ENCODE measurements around the gene NETO2. TPM values are rescaled to one million over a fixed set of nuclear protein-coding genes. Genes with fewer than 3 reads are reported as not detected.

NETO2 gene
- total and polyA plus RNA-seq, 9 of the 15 experiments (the other 6 are each of a cell fraction or from before 2014, with no cell fraction given), result 4.1 to 37.0 (median 22.2) TPM

DNA sequence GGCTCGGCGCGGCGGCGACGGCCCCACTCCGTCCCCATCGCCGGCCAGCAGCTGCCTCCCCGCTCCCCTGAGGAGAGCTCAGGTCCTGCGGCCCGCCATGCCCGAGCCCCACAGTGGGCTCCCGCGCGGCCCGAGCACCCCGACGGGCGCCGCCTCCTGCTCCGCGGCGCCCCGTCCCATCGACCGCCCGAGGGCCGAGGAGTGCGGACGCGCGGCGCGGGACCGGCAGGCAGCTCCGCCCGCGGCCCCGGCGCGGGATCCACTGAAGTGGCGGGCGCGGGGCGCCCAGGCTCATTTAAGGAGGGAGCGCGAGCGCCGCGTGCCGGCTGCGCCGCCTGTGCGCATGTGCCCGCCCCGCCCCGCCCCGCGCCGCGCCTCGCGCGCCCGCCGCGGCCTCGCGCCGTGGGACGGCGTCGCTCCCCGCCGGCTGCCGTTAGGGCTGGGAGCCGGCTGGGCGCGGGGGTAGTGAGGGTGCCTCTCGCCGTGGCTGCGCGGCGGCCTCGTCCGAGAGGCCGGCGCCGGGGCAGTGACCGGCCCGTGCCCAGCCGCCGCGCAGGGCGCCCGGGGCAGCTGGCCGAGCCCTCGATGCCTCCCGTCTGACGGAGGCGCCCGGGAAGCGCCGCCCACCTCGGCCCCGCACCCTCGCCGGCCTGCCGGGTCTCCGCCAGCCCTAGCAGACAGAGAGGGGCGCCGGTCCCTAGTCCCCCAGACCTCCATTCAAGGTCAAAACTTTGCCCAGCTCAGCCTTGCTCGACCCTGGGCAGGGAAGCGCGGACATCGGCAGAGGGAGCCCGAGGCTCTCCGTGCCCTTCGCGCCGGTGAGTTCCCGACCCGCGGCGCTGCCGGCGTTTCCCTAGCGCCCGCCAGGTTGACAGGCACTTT, at the start of gene NETO2 (continued):
- TF ChIP-seq CCNT2 (IDR thresholded peaks at IDR 0.05; ENCODE audit: borderline replicate concordance, extremely low read depth, insufficient read length, low read depth, low read length) (peak; percentile 44), POLR2G (IDR thresholded peaks at IDR 0.05; ENCODE audit: low read depth, low read length) (peak; percentile 85), SMAD4 (CRISPR knock-in tag; conservative IDR thresholded peaks at IDR 0.05) (0 out of 2 replicates have a peak, but pooled peaks have one; percentile 7), ZNF644 (tag; IDR thresholded peaks at IDR 0.05; ENCODE audit: low read depth) (peak; percentile 78; the same call in 1 of the 2 replicates), CTCF (IDR thresholded peaks at IDR 0.05 in 2 of 3, conservative IDR thresholded peaks at IDR 0.05 in 1 of 3; ENCODE audit: insufficient read depth in 2 of 3, low read depth in 1 of 3, low read length in 3 of 3) (peak; percentile 17 to 34 (median 31); a peak in 2 of 6 replicates), CXXC5 (CRISPR knock-in tag; IDR thresholded peaks at IDR 0.05) (peak; percentile 58), ZNF609 (CRISPR knock-in tag; IDR thresholded peaks at IDR 0.05; ENCODE audit: borderline replicate concordance) (0 out of 2 replicates have a peak, but pooled peaks have one; percentile 35), POLR2H (tag; IDR thresholded peaks at IDR 0.05; ENCODE audit: low read depth) (0 out of 2 replicates have a peak, but pooled peaks have one; percentile 52), RUNX1 (IDR thresholded peaks at IDR 0.05; ENCODE audit: low read depth) (no peak), NR4A1 (CRISPR knock-in tag; IDR thresholded peaks at IDR 0.05) (no peak), NR4A1 (tag; IDR thresholded peaks at IDR 0.05) (peak; percentile 72), ZNF766 (CRISPR knock-in tag; conservative IDR thresholded peaks at IDR 0.05) (peak; percentile 37; the same call in 1 of the 2 replicates)
- TF ChIP-seq, protein P1, sequence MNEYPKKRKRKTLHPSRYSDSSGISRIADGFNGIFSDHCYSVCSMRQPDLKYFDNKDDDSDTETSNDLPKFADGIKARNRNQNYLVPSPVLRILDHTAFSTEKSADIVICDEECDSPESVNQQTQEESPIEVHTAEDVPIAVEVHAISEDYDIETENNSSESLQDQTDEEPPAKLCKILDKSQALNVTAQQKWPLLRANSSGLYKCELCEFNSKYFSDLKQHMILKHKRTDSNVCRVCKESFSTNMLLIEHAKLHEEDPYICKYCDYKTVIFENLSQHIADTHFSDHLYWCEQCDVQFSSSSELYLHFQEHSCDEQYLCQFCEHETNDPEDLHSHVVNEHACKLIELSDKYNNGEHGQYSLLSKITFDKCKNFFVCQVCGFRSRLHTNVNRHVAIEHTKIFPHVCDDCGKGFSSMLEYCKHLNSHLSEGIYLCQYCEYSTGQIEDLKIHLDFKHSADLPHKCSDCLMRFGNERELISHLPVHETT (CRISPR knock-in tag; conservative IDR thresholded peaks at IDR 0.05 in 1 of 2, IDR thresholded peaks at IDR 0.05 in 1 of 2), result 0 out of 4 replicates have a peak, but pooled peaks of 1 of the 2 experiments have one; percentile 51
- TF ChIP-seq, protein P2, sequence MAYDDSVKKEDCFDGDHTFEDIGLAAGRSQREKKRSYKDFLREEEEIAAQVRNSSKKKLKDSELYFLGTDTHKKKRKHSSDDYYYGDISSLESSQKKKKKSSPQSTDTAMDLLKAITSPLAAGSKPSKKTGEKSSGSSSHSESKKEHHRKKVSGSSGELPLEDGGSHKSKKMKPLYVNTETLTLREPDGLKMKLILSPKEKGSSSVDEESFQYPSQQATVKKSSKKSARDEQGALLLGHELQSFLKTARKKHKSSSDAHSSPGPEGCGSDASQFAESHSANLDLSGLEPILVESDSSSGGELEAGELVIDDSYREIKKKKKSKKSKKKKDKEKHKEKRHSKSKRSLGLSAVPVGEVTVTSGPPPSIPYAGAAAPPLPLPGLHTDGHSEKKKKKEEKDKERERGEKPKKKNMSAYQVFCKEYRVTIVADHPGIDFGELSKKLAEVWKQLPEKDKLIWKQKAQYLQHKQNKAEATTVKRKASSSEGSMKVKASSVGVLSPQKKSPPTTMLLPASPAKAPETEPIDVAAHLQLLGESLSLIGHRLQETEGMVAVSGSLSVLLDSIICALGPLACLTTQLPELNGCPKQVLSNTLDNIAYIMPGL (CRISPR knock-in tag; IDR thresholded peaks at IDR 0.05), result peak; percentile 57
